H9 (cell line): ENCODE data around the gene RAP1B. TPM values are rescaled to one million over a fixed set of nuclear protein-coding genes. Genes with fewer than 3 reads are reported as not detected.

ENCODE experiments used
- DNase-seq: peaks from one replicate; pipeline ENCODE4 v3.0.0-alpha.2; 2017
- H2AFZ ChIP-seq: one replicate; pipeline ENCODE4 v1.6.1; 2013; ENCODE audit warnings: mild to moderate bottlenecking, low read length, control low read depth, moderate library complexity
- H2AK5ac ChIP-seq: 2 replicates; pipeline ENCODE4 v1.6.1; 2013; ENCODE audit warnings: low read length, control low read depth, mixed read lengths; ENCODE audit not compliant: insufficient read length
- H2BK120ac ChIP-seq: one replicate; pipeline ENCODE4 v1.6.1; 2013; ENCODE audit warnings: low read depth, mild to moderate bottlenecking, low read length, control low read depth, inconsistent platforms; ENCODE audit not compliant: poor library complexity, severe bottlenecking
- H2BK12ac ChIP-seq: 2 replicates; pipeline ENCODE4 v1.6.1; 2013; ENCODE audit warnings: low read length, control low read depth, mixed read lengths, low read depth; ENCODE audit not compliant: insufficient read length
- H2BK15ac ChIP-seq: 2 replicates; pipeline ENCODE4 v1.6.1; 2013; ENCODE audit warnings: low read depth, low read length, control low read depth
- H2BK20ac ChIP-seq: one replicate; pipeline ENCODE4 v1.6.1; 2013; ENCODE audit warnings: low read depth, mild to moderate bottlenecking, low read length, control low read depth, inconsistent platforms; ENCODE audit not compliant: poor library complexity, severe bottlenecking
- H2BK5ac ChIP-seq: 2 replicates; pipeline ENCODE4 v1.6.1; 2013; ENCODE audit warnings: low read length, control low read depth, mixed read lengths; ENCODE audit not compliant: insufficient read length
- H3K14ac ChIP-seq: 2 replicates; pipeline ENCODE4 v1.6.1; 2013; ENCODE audit warnings: low read length, control low read depth; ENCODE audit not compliant: insufficient read depth
- H3K18ac ChIP-seq: 2 replicates; pipeline ENCODE4 v1.6.1; 2013; ENCODE audit warnings: low read depth, mild to moderate bottlenecking, mixed read lengths, low read length, control low read depth; ENCODE audit not compliant: insufficient read length
- H3K23ac ChIP-seq: 2 replicates; pipeline ENCODE4 v1.6.1; 2013; ENCODE audit warnings: low read length, control low read depth, mixed read lengths, low read depth; ENCODE audit not compliant: insufficient read length
- H3K23me2 ChIP-seq: 2 replicates; pipeline ENCODE4 v1.6.1; 2013; ENCODE audit warnings: low read depth, mild to moderate bottlenecking, mixed read lengths, low read length, control low read depth; ENCODE audit not compliant: insufficient read length, poor library complexity, severe bottlenecking
- H3K27ac ChIP-seq: 2 replicates; pipeline ENCODE4 v1.5.1; 2013; ENCODE audit warnings: low read length, control low read depth, mixed read lengths, low read depth; ENCODE audit not compliant: insufficient read length
- H3K27me3 ChIP-seq: 2 replicates; pipeline ENCODE4 v1.6.1; 2013; ENCODE audit warnings: low read length, control low read depth, inconsistent platforms; ENCODE audit not compliant: insufficient read depth
- H3K4ac ChIP-seq: 2 replicates; pipeline ENCODE4 v1.6.1; 2013; ENCODE audit warnings: low read depth, mild to moderate bottlenecking, control low read depth, inconsistent platforms, low read length, moderate library complexity
- H3K4me1 ChIP-seq: 2 replicates; pipeline ENCODE4 v1.6.1; 2013; ENCODE audit warnings: low read length, control low read depth, inconsistent platforms; ENCODE audit not compliant: insufficient read depth
- H3K4me2 ChIP-seq: 2 replicates; pipeline ENCODE4 v1.6.1; 2013; ENCODE audit warnings: low read length, control low read depth, mixed read lengths; ENCODE audit not compliant: insufficient read length, insufficient read depth
- H3K56ac ChIP-seq: 2 replicates; pipeline ENCODE4 v1.6.1; 2013; ENCODE audit warnings: low read depth, mild to moderate bottlenecking, mixed read lengths, low read length, control low read depth; ENCODE audit not compliant: insufficient read length
- H3K79me1 ChIP-seq: 2 replicates; pipeline ENCODE4 v1.6.1; 2013; ENCODE audit warnings: low read depth, mild to moderate bottlenecking, moderate library complexity, low read length, control low read depth, inconsistent platforms; ENCODE audit not compliant: insufficient read depth, poor library complexity, severe bottlenecking
- H3K79me2 ChIP-seq: 2 replicates; pipeline ENCODE4 v1.6.1; 2013; ENCODE audit warnings: low read length, control low read depth, inconsistent platforms; ENCODE audit not compliant: insufficient read depth
- H3K9ac ChIP-seq: 2 replicates; pipeline ENCODE4 v1.6.1; 2013; ENCODE audit warnings: low read length, control low read depth, mixed read lengths; ENCODE audit not compliant: insufficient read length; ENCODE audit errors: extremely low read depth
- H3K9me3 ChIP-seq: one replicate; pipeline ENCODE4 v1.6.1; 2013; ENCODE audit warnings: low read depth, low read length, inconsistent platforms; ENCODE audit not compliant: control insufficient read depth
- H3T11ph ChIP-seq: one replicate; pipeline ENCODE4 v1.6.1; 2013; ENCODE audit warnings: mild to moderate bottlenecking, low read length, control low read depth, inconsistent platforms
- H4K20me1 ChIP-seq: one replicate; pipeline ENCODE4 v1.6.1; 2013; ENCODE audit not compliant: control insufficient read depth, insufficient read length, insufficient read depth
- H4K5ac ChIP-seq: 2 replicates; pipeline ENCODE4 v1.6.1; 2013; ENCODE audit warnings: low read depth, mild to moderate bottlenecking, mixed read lengths, low read length, control low read depth; ENCODE audit not compliant: insufficient read length
- H4K8ac ChIP-seq: replicated peaks from 2 replicates; pipeline ENCODE4 v1.6.1; 2013; ENCODE audit warnings: low read length, control low read depth, mixed read lengths, low read depth; ENCODE audit not compliant: insufficient read length
- H4K91ac ChIP-seq: 2 replicates; pipeline ENCODE4 v1.6.1; 2013; ENCODE audit warnings: low read depth, mild to moderate bottlenecking, moderate library complexity, mixed read lengths, low read length, control low read depth; ENCODE audit not compliant: insufficient read length
- H3K27ac Mint-ChIP-seq, 3 experiments: 2 replicates in 2 of 3; 3 replicates in 1 of 3; pipeline ENCODE4 v1.8.0; 2020 to 2021; ENCODE audit warnings: mixed read lengths in 3 of 3, mild to moderate bottlenecking in 1 of 3, moderate library complexity in 1 of 3
- H3K27me3 Mint-ChIP-seq: 2 replicates; pipeline ENCODE4 v1.8.0; 2021; ENCODE audit warnings: low read depth, mild to moderate bottlenecking, moderate library complexity, mixed read lengths
- H3K36me3 Mint-ChIP-seq, 3 experiments: 2 replicates in 2 of 3; 3 replicates in 1 of 3; pipeline ENCODE4 v1.8.0; 2020 to 2021; ENCODE audit warnings: low read depth in 3 of 3, mixed read lengths in 3 of 3; ENCODE audit not compliant: insufficient read depth in 1 of 3
- H3K4me1 Mint-ChIP-seq, 2 experiments: 2 replicates each; pipeline ENCODE4 v1.8.0; 2020; ENCODE audit warnings: mixed read lengths in 2 of 2
- H3K4me3 Mint-ChIP-seq, 2 experiments: 2 replicates in 1 of 2; 3 replicates in 1 of 2; pipeline ENCODE4 v1.8.0; 2020 to 2021; ENCODE audit warnings: mild to moderate bottlenecking in 2 of 2, mixed read lengths in 2 of 2, moderate library complexity in 1 of 2
- H3K9me3 Mint-ChIP-seq, 2 experiments: 2 replicates in 1 of 2; 3 replicates in 1 of 2; pipeline ENCODE4 v1.8.0; 2020; ENCODE audit warnings: mild to moderate bottlenecking in 2 of 2, mixed read lengths in 2 of 2, moderate library complexity in 1 of 2
- total RNA-seq: library from RNA; stranded (reverse); gene quantifications from 2 replicates; pipeline ENCODE4 v1.2.1, GENCODE V29; 2021
- TF ChIP-seq, protein P1 (sequence below): fragments of 200-600 bp; sonication (generic); conservative IDR thresholded peaks from 3 replicates; pipeline ENCODE4 v1.8.0; 2021; ENCODE audit warnings: antibody characterized with exemption, mild to moderate bottlenecking

Gene RAP1B
- total RNA-seq, 1 experiment from 2014 or later = 97.7 TPM

DNA sequence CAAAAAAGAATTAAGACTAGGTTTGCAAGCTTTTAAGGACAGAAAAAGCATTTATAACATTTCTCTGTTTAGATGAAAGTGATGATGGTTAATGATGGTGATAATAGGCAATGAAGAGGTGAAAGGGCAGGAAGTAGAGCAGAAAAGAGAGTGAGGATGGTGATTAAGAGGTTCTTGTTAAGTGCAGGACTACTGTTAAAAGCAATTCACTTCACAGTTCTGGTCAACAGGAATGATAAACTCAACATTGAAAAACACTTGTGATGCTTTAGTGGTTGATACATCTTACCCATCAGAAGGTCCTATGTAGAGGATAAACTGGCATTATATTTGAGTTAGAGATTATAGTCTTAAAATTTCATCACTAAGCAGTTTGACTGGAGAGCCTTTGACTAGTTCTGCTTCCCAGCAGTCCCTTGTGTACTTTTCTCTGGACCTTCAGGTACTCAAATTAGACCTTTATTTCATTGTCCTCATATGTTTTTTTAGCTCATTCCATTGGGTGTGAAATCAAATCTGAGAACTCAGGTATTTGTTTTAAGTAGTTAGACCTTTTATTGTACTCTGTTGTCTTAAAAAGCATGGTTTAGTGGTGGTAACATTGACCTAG is 10.9 kb downstream of the RAP1B start:
- no peak overlapping the region for H2BK12ac ChIP-seq
- no peak overlapping the region for H3K4ac ChIP-seq
- no peaks in the 10 kb centered on the region for H3K4me1 ChIP-seq
- H4K20me1 ChIP-seq = no peaks in the 10 kb centered on the region
- no peaks in the 10 kb centered on the region for H3K27me3 ChIP-seq
- H3K9ac ChIP-seq = no peak overlapping the region
- no peak overlapping the region for H3K56ac ChIP-seq
- no peaks in the 10 kb centered on the region for H3K23me2 ChIP-seq
- H4K5ac ChIP-seq = no peak overlapping the region
- no peak overlapping the region for H3T11ph ChIP-seq
- H2BK120ac ChIP-seq = no peak overlapping the region
- H3K23ac ChIP-seq = no peak overlapping the region
- Mint-ChIP-seq H3K27ac (peak overlapping the region in 1 of 3 experiments; percentile 79; a peak in 3 of 7 replicates), H3K4me1 (peaks cover 32 to 43% of the 10 kb centered on the region in 2 experiments), H3K36me3 (peaks cover 13 to 22% (median 18%) of the 10 kb centered on the region in 3 experiments), H3K9me3 (peaks cover 0 to 2% of the 10 kb centered on the region in 2 experiments; a peak in 2 of 5 replicates), H3K27me3 (no peaks in the 10 kb centered on the region), H3K4me3 (no peak overlapping the region)
- no peak overlapping the region for H3K27ac ChIP-seq
- no peak overlapping the region for H4K91ac ChIP-seq
- H2AFZ ChIP-seq = no peak overlapping the region
- no peak overlapping the region for H3K18ac ChIP-seq
- H2BK5ac ChIP-seq = no peak overlapping the region
- no peak overlapping the region for H2BK20ac ChIP-seq
- peaks cover 7% of the 10 kb centered on the region for H3K79me1 ChIP-seq
- TF ChIP-seq, protein P1, sequence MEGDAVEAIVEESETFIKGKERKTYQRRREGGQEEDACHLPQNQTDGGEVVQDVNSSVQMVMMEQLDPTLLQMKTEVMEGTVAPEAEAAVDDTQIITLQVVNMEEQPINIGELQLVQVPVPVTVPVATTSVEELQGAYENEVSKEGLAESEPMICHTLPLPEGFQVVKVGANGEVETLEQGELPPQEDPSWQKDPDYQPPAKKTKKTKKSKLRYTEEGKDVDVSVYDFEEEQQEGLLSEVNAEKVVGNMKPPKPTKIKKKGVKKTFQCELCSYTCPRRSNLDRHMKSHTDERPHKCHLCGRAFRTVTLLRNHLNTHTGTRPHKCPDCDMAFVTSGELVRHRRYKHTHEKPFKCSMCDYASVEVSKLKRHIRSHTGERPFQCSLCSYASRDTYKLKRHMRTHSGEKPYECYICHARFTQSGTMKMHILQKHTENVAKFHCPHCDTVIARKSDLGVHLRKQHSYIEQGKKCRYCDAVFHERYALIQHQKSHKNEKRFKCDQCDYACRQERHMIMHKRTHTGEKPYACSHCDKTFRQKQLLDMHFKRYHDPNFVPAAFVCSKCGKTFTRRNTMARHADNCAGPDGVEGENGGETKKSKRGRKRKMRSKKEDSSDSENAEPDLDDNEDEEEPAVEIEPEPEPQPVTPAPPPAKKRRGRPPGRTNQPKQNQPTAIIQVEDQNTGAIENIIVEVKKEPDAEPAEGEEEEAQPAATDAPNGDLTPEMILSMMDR = no peak
- DNase-seq = no peak
- no peak overlapping the region for H2BK15ac ChIP-seq
- H3K14ac ChIP-seq = no peak overlapping the region
- H3K9me3 ChIP-seq = no peaks in the 10 kb centered on the region
- H4K8ac ChIP-seq = no peak overlapping the region
- H2AK5ac ChIP-seq = no peak overlapping the region
- H3K79me2 ChIP-seq = peaks cover 29% of the 10 kb centered on the region; the same call in 1 of the 2 replicates
- no peak overlapping the region for H3K4me2 ChIP-seq
